HG03460 (cell line): ENCODE measurements around the gene TRMT6.

ENCODE experiments used
- ATAC-seq: cut with Tn5 transposase; IDR thresholded peaks from one replicate; pipeline ENCODE4 v1.9.1; 2021; ENCODE audit not compliant: unreplicated experiment

The TRMT6 gene

GRCh38 chr20:5949943-5950270 lies 426 bp downstream of the TRMT6 start:
- ATAC-seq, result no peak

GRCh38 chr20:5947276-5947675 lies 3.1 kb downstream of the TRMT6 start:
- no peak for ATAC-seq

- no peak for ATAC-seq
Measured at GRCh38 chr20:5945963-5946362, 4.4 kb downstream of the TRMT6 start.

GRCh38 chr20:5938456-5939029 lies 11.8 kb downstream of the TRMT6 start:
- ATAC-seq, result no peak

- ATAC-seq, result no peak
Measured at GRCh38 chr20:5936238-5936637, 14.1 kb downstream of the TRMT6 start.

- no peak for ATAC-seq
Measured at GRCh38 chr20:5935384-5935783, 14.9 kb downstream of the TRMT6 start.

- ATAC-seq, result no peak
Measured at GRCh38 chr20:5933802-5934436, 16.4 kb downstream of the TRMT6 start.

GRCh38 chr20:5932796-5933195 lies 17.5 kb downstream of the TRMT6 start:
- no peak for ATAC-seq

- ATAC-seq, result no peak
Measured at GRCh38 chr20:5931411-5931810, 18.9 kb downstream of the TRMT6 start.

GRCh38 chr20:5928836-5929715 lies 21.3 kb downstream of the TRMT6 start:
- no peak for ATAC-seq

- ATAC-seq, result no peak
Measured at GRCh38 chr20:5927749-5928462, 22.4 kb downstream of the TRMT6 start.

- no peak for ATAC-seq
Measured at GRCh38 chr20:5925551-5925950, 24.8 kb downstream of the TRMT6 start.

GRCh38 chr20:5923493-5923892 lies 26.8 kb downstream of the TRMT6 start:
- ATAC-seq, result no peak

- no peak for ATAC-seq
Measured at GRCh38 chr20:5920581-5920980, 29.8 kb downstream of the TRMT6 start.

GRCh38 chr20:5919626-5920544 lies 30.4 kb downstream of the TRMT6 start:
- no peak for ATAC-seq

- no peak for ATAC-seq
Measured at GRCh38 chr20:5918856-5919625, 31.3 kb downstream of the TRMT6 start.

GRCh38 chr20:5914859-5915258 lies 35.5 kb downstream of the TRMT6 start:
- no peak for ATAC-seq

- no peak for ATAC-seq
Measured at GRCh38 chr20:5913166-5913565, 37.2 kb downstream of the TRMT6 start.

GRCh38 chr20:5910186-5910585 lies 40.1 kb downstream of the TRMT6 start:
- ATAC-seq, result no peak

- no peak for ATAC-seq
Measured at GRCh38 chr20:5908981-5909380, 41.4 kb downstream of the TRMT6 start.
